GM12864 (cell line): ENCODE results near the gene NCBP2L.

Experiments used
- DNase-seq: peaks from one replicate; pipeline ENCODE4 v3.0.0-alpha.2; 2011; ENCODE audit warnings: low read depth
- H3K4me3 ChIP-seq: 2 replicates; pipeline ENCODE4 v1.5.1; 2011; ENCODE audit warnings: mild to moderate bottlenecking, low read depth, low read length, control low read depth
- CTCF ChIP-seq: IDR thresholded peaks from 2 replicates; pipeline ENCODE4 v1.5.1; 2011; ENCODE audit warnings: low read depth, mild to moderate bottlenecking, moderate library complexity, low read length, control low read depth, inconsistent platforms; ENCODE audit errors: missing control alignments

Gene NCBP2L

GRCh38 chrX:107840971-107841370 lies 63.4 kb downstream of the NCBP2L start:
- no peak for TF ChIP-seq CTCF
- DNase-seq = no peak
- H3K4me3 ChIP-seq = no peak overlapping the region

GRCh38 chrX:107842715-107843400 lies 65.3 kb downstream of the NCBP2L start:
- H3K4me3 ChIP-seq = no peak overlapping the region
- no peak for DNase-seq
- TF ChIP-seq CTCF = no peak
